ENCODE data around the gene ABLIM1.

- no peak for TF ChIP-seq CTCF (IDR thresholded peaks at IDR 0.05)
- no peak for TF ChIP-seq POLR2A (IDR thresholded peaks at IDR 0.05)
These were observed 259.3 kb downstream of the ABLIM1 start for GRCh38 chr10:114398587-114399331.
